A673 (cell line): ENCODE data around the gene L1TD1. TPM values are rescaled to one million over a fixed set of nuclear protein-coding genes. Genes with fewer than 3 reads are reported as not detected.

Experiments used
- BruUV-seq: library from RNA; stranded (reverse); fragments of 400-500 nt; replicated peaks from 2 replicates; lab custom pipeline; 2021; lab: Mats Ljungman, UMichigan
- CTCF ChIA-PET: fragments of 300-600 bp; sonication (Branson Sonifier 250); formaldehyde crosslinking; loops from one replicate; lab custom pipeline; 2022; ENCODE audit warnings: antibody characterized with exemption; lab: Charles Lee
- POLR2A ChIA-PET: fragments of 300-600 bp; sonication (Branson Sonifier 250); formaldehyde crosslinking; loops from one replicate; lab custom pipeline; 2022; ENCODE audit warnings: antibody characterized with exemption; ENCODE audit not compliant: low non-redundant PET; lab: Charles Lee
- DNase-seq: peaks from one replicate; pipeline ENCODE4 v3.0.0-alpha.2; 2015; ENCODE audit warnings: low spot score
- H3K27ac ChIP-seq: fragments of 200-600 bp; sonication (generic); 2 replicates; pipeline ENCODE4 v1.5.1; 2016; ENCODE audit warnings: mixed run types, low read depth, mild to moderate bottlenecking, mixed read lengths, antibody characterized with exemption, low read length; ENCODE audit not compliant: poor library complexity, severe bottlenecking
- H3K27me3 ChIP-seq: fragments of 200-600 bp; sonication (generic); replicated peaks from 2 replicates; pipeline ENCODE4 v1.6.1; 2017; ENCODE audit warnings: mixed run types, low read depth, mild to moderate bottlenecking, mixed read lengths, antibody characterized with exemption, low read length; ENCODE audit not compliant: insufficient read depth, poor library complexity
- H3K36me3 ChIP-seq: fragments of 200-600 bp; sonication (generic); 2 replicates; pipeline ENCODE4 v1.6.1; 2016; ENCODE audit warnings: mixed run types, mild to moderate bottlenecking, mixed read lengths, antibody characterized with exemption, low read length; ENCODE audit not compliant: insufficient read depth, poor library complexity, severe bottlenecking
- H3K4me1 ChIP-seq: fragments of 200-600 bp; sonication (generic); 2 replicates; pipeline ENCODE4 v1.6.1; 2017; ENCODE audit warnings: mixed run types, mild to moderate bottlenecking, mixed read lengths, antibody characterized with exemption, low read length; ENCODE audit not compliant: insufficient read depth, poor library complexity, severe bottlenecking
- H3K4me3 ChIP-seq: fragments of 200-600 bp; sonication (generic); 2 replicates; pipeline ENCODE4 v1.5.1; 2016; ENCODE audit warnings: low read depth, mixed run types, mild to moderate bottlenecking, mixed read lengths, low read length; ENCODE audit not compliant: poor library complexity, severe bottlenecking
- H3K9me3 ChIP-seq: fragments of 200-600 bp; sonication (generic); 2 replicates; pipeline ENCODE4 v1.6.1; 2016; ENCODE audit warnings: mixed run types, low read depth, mild to moderate bottlenecking, mixed read lengths, antibody characterized with exemption, low read length; ENCODE audit not compliant: poor library complexity, severe bottlenecking
- CTCF ChIP-seq: fragments of 300-800, 200-600 bp; sonication (generic); conservative IDR thresholded peaks from 2 replicates; pipeline ENCODE4 v1.5.1; 2017; ENCODE audit warnings: low read depth, mild to moderate bottlenecking, antibody characterized with exemption, low read length, moderate library complexity, mixed read lengths
- EZH2 ChIP-seq: fragments of 200-600 bp; sonication (generic); IDR thresholded peaks from 2 replicates; pipeline ENCODE4 v1.6.1; 2017; ENCODE audit warnings: borderline replicate concordance, low read depth, mild to moderate bottlenecking, mixed read lengths, antibody characterized with exemption, low read length; ENCODE audit not compliant: poor library complexity, severe bottlenecking
- intact Hi-C: fragments of 100-400 bp; cut with micrococcal nuclease; formaldehyde crosslinking; loops from one replicate; pipeline ENCODE4 v1.10.0; 2022; ENCODE audit not compliant: unreplicated experiment
- total RNA-seq: library from RNA; stranded (reverse); gene quantifications from 2 replicates; pipeline ENCODE4 v1.2.3, GENCODE V29; 2021

The L1TD1 gene
- total RNA-seq, 1 experiment from 2014 or later, result not detected

GRCh38 chr1:62247391-62248168, 52.9 kb downstream of the L1TD1 start:
- H3K9me3 ChIP-seq, result no peaks in the 10 kb centered on the region
- intact Hi-C loops, result no loop called here
- H3K36me3 ChIP-seq, result no peaks in the 10 kb centered on the region
- ChIA-PET CTCF (no interaction called here), POLR2A (no interaction called here)
- H3K4me3 ChIP-seq, result no peak overlapping the region
- no peak for TF ChIP-seq EZH2
- TF ChIP-seq CTCF, result no peak
- H3K4me1 ChIP-seq, result no peaks in the 10 kb centered on the region
- no peak for DNase-seq
- no peaks in the 10 kb centered on the region for H3K27me3 ChIP-seq
- H3K27ac ChIP-seq, result no peak overlapping the region
- no TSS peak for BruUV-seq

GRCh38 chr1:62250126-62250726, 55.6 kb downstream of the L1TD1 start:
- H3K36me3 ChIP-seq, result no peaks in the 10 kb centered on the region
- no TSS peak for BruUV-seq
- DNase-seq, result no peak
- CTCF ChIA-PET, result interaction anchor here (0.6 kb wide), 1 partner anchor 88 kb away, joined by 3 read pairs; no protein-coding TSS in a partner anchor
- intact Hi-C loops, result no loop called here
- no peaks in the 10 kb centered on the region for H3K9me3 ChIP-seq
- no peaks in the 10 kb centered on the region for H3K27me3 ChIP-seq
- no peak overlapping the region for H3K4me3 ChIP-seq
- no peaks in the 10 kb centered on the region for H3K4me1 ChIP-seq
- POLR2A ChIA-PET, result no interaction called here
- TF ChIP-seq CTCF, result no peak
- TF ChIP-seq EZH2, result no peak
- H3K27ac ChIP-seq, result no peak overlapping the region

GRCh38 chr1:62259551-62259950, 64.9 kb downstream of the L1TD1 start:
- no peaks in the 10 kb centered on the region for H3K36me3 ChIP-seq
- intact Hi-C loops, result no loop called here
- no peaks in the 10 kb centered on the region for H3K9me3 ChIP-seq
- no TSS peak for BruUV-seq
- no peaks in the 10 kb centered on the region for H3K27me3 ChIP-seq
- H3K4me3 ChIP-seq, result no peak overlapping the region
- POLR2A ChIA-PET, result no interaction called here
- TF ChIP-seq CTCF (no peak), EZH2 (no peak)
- no peak for DNase-seq
- no peaks in the 10 kb centered on the region for H3K4me1 ChIP-seq
- CTCF ChIA-PET, result no interaction called here
- H3K27ac ChIP-seq, result no peak overlapping the region
